AG10803 (cell line): ENCODE measurements around the gene FAM216B.

Experiments used
- DNase-seq: peaks from one replicate; pipeline ENCODE4 v3.0.0; 2010; ENCODE audit warnings: low read depth
- H3K4me3 ChIP-seq: 2 replicates; pipeline ENCODE4 v1.5.1; 2011; ENCODE audit warnings: mild to moderate bottlenecking, low read length, control low read depth
- TF ChIP-seq, protein P1 (sequence below): conservative IDR thresholded peaks from 2 replicates; pipeline ENCODE4 v1.5.1; 2011; ENCODE audit warnings: mild to moderate bottlenecking, low read length, control low read depth, inconsistent platforms

FAM216B gene

DNA sequence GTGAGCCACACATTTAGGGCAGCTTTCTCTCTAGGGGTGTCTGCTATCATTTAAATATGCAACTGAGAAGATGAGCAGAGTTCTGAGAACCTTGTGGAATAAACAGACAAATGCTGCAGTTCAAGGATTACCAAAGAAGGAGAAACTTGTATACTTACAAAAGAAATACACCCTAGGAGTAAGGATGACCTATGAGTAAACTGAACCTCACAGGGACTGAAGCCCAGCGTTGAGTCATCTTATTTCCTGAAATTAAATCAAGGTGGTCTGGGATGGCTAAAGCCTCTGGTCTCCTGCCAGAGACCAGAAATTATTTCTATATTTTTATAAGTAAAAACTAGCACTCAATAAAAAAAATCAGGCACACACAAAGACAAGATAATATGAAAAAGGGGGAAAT is 40.1 kb downstream of the FAM216B start:
- H3K4me3 ChIP-seq = no peak overlapping the region
- DNase-seq = peak; percentile 68
- TF ChIP-seq, protein P1, sequence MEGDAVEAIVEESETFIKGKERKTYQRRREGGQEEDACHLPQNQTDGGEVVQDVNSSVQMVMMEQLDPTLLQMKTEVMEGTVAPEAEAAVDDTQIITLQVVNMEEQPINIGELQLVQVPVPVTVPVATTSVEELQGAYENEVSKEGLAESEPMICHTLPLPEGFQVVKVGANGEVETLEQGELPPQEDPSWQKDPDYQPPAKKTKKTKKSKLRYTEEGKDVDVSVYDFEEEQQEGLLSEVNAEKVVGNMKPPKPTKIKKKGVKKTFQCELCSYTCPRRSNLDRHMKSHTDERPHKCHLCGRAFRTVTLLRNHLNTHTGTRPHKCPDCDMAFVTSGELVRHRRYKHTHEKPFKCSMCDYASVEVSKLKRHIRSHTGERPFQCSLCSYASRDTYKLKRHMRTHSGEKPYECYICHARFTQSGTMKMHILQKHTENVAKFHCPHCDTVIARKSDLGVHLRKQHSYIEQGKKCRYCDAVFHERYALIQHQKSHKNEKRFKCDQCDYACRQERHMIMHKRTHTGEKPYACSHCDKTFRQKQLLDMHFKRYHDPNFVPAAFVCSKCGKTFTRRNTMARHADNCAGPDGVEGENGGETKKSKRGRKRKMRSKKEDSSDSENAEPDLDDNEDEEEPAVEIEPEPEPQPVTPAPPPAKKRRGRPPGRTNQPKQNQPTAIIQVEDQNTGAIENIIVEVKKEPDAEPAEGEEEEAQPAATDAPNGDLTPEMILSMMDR = no peak

DNA sequence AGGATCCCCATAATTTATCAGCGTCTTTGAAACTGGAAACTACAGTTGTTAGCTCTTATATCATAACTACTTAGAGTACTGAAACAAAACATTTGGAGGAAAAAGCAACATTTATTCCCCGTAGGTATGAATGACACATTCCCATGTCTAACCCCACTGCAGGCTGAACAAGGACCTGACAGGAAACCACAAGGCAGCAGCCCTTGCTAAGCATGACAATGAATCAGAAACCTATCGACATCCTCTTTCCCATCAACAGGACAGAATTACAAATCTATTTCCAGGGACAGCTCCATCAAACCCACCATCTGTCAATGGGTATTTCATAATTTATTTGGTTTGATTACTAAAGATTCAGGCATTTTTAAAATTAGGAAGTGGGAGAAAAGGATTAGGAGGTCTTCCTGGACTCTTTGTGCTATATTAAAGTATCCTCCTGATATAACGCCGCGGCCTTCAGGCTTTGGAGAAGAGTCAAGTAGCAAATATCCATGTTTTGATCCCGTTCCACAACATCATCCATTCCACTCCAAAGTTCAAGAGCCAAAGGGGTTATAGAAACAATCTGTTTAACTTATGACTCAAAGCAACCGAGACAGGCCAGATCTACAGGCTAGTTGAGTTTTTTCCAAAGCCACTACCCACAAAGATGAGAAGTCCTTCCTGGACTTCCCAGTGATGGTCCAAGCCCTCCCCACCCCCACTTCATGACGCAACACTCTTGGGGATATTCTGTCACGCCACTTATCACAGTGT is 51.1 kb downstream of the FAM216B start:
- DNase-seq = peak; percentile 96
- TF ChIP-seq, protein P1 = no peak
- no peak overlapping the region for H3K4me3 ChIP-seq

DNA sequence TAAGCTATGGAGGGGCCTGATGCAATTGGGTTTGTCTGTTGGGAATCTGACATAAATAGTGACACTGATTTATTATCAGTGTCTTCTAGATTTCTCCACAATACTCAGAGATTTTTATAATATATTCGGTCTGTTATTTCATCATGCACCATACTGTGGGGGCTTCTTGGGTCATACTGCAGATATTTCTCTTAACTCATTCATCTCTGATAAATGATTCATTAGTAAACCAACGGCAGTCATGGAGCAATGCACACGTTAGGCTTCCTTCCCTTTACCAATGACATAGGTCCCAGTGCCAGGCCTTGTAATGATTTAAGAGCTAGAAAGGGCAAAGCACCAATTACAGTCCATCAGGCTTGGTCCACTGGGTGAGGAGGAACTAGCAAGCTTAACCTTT is 53.6 kb downstream of the FAM216B start:
- H3K4me3 ChIP-seq = no peak overlapping the region
- TF ChIP-seq, protein P1 = no peak
- no peak for DNase-seq

DNA sequence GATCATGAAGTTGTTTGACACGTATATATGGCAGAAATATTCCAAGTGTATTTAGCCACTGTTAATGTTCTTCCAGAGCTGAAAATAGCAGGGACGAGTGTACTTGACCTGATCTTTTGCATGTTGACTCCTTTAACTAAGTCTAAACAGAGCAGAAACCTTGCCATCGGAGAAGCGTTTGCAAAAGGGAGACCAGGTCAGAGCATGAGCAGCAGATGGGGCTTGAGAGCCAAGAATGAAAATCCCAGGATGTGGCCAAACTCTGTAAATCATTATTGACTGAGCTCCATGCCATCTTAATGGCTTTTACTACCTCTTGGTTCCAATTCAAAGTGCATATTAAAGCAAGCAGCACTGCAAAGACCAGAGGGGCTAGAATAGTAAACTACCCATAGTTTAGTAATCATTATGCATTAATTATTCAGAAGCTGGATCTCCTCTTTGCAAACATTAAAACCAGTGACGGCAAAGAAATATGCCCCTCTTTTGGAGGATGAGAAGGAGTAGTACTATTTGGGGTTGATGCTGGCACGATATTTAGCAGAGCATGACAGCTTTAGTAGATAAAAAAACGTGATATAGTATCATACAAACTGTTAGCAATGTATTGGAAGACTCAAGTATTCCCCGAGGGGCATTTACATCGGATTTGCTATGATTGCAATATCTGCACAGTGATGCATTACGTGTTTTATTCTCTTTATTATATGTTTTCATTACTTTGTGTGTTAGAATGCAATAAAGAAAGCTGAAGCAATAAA is 55.7 kb downstream of the FAM216B start:
- no peak overlapping the region for H3K4me3 ChIP-seq
- DNase-seq = peak; percentile 74
- TF ChIP-seq, protein P1 = peak; percentile 47
